ENCODE results near the gene SOCS4. TPM values are rescaled to one million over a fixed set of nuclear protein-coding genes. Genes with fewer than 3 reads are reported as not detected.

SOCS4 gene
- total and polyA plus RNA-seq, 2 experiments from 2014 or later, result 17.7 to 24.9 TPM

GRCh38 chr14:55071870-55072640 lies 45.0 kb downstream of the SOCS4 start:
- no peaks in the 10 kb centered on the region for H3K27me3 ChIP-seq (ENCODE audit: insufficient read depth)
- H3K27ac Mint-ChIP-seq, result peak overlapping the region; percentile 14; the same call in 1 of the 2 replicates
- TF ChIP-seq NANOG (IDR thresholded peaks at IDR 0.05; ENCODE audit: borderline replicate concordance) (no peak), ETS1 (IDR thresholded peaks at IDR 0.05) (no peak), CTCF (conservative IDR thresholded peaks at IDR 0.05; ENCODE audit: low read depth in 2 of 2) (no peak), EZH2phosphoT487 (IDR thresholded peaks at IDR 0.05; ENCODE audit: unreplicated experiment) (no peak), EZH2 (IDR thresholded peaks at IDR 0.05; ENCODE audit: low read depth, unreplicated experiment) (no peak), JUNB (IDR thresholded peaks at IDR 0.05; ENCODE audit: unreplicated experiment) (no peak), ZNF114 (CRISPR knock-in tag; IDR thresholded peaks at IDR 0.05) (no peak), STAT1 (IDR thresholded peaks at IDR 0.05; ENCODE audit: unreplicated experiment) (no peak), POLR2AphosphoS5 (IDR thresholded peaks at IDR 0.05; ENCODE audit: low read depth) (no peak), REST (IDR thresholded peaks at IDR 0.05; ENCODE audit: unreplicated experiment) (no peak), CREB1 (CRISPR knock-in tag; IDR thresholded peaks at IDR 0.05; ENCODE audit: low read depth) (no peak), ZNF331 (CRISPR knock-in tag; IDR thresholded peaks at IDR 0.05; ENCODE audit: low read depth) (no peak), ZNF462 (CRISPR knock-in tag; IDR thresholded peaks at IDR 0.05) (no peak)

More at GRCh38 chr14:55071870-55072640, 45.0 kb downstream of the SOCS4 start:
- Histone ChIP-seq H3K9me2 (ENCODE audit: insufficient read depth) (no peaks in the 10 kb centered on the region), H3K36me3 (ENCODE audit: insufficient read depth) (no peaks in the 10 kb centered on the region), H3K4me1 (ENCODE audit: insufficient read depth) (peaks cover 7% of the 10 kb centered on the region; the same call in 1 of the 2 replicates), H3K4me3 (no peak overlapping the region), H2AFZ (no peak overlapping the region), H3F3A (replicated peaks; ENCODE audit: low read depth) (no peaks in the 10 kb centered on the region), H3K79me2 (replicated peaks; ENCODE audit: insufficient read depth) (no peaks in the 10 kb centered on the region), H3K27ac (ENCODE audit: low read depth) (no peak overlapping the region), H4K20me1 (replicated peaks; ENCODE audit: insufficient read depth) (no peaks in the 10 kb centered on the region), H3K4me2 (peak overlapping the region; percentile 13; the same call in 1 of the 2 replicates)
- no peak for DNase-seq (ENCODE audit: low spot score)
- H3K36me3 Mint-ChIP-seq (ENCODE audit: low read depth), result no peaks in the 10 kb centered on the region; the same call in 2 of the 3 replicates
- H3K9me3 Mint-ChIP-seq, result no peaks in the 10 kb centered on the region
- ATAC-seq, result peak; percentile 14; the same call in 1 of the 3 replicates
- H3K4me1 Mint-ChIP-seq, result peaks cover 16% of the 10 kb centered on the region
- no peak overlapping the region for H3K4me3 Mint-ChIP-seq
- peaks cover 8% of the 10 kb centered on the region for H3K27me3 Mint-ChIP-seq (ENCODE audit: insufficient read depth, low read depth, poor library complexity)

All from GM23338 (cell line).